Measurements from ENCODE around the gene ATXN10.

DNA sequence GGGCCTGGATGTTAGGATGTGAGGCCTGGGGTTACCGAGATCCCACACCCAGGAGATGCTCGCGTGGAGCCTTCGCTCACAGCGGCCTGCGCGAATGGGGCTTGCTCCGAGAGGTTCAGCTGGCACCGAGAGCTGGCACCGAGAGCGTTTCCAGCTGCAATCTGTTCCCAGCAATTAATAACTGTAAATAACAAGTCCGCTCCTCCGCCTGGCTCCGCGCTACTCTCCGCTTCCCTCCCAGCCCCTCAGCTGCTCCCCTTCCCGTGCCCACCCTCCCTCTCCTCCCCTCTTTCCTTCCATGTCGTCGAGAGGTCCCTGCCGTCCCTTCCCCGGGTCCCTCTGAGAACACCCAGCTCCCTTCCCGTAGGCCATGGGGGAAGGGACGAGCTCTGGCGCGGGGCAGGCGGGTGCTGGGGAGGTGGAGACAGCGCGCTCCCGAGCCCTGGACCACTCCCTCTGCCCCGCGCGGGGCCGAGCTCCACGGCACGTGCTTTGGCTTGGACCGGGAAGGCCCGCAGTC is 194.6 kb downstream of the ATXN10 start:
- TF ChIP-seq, protein P1, sequence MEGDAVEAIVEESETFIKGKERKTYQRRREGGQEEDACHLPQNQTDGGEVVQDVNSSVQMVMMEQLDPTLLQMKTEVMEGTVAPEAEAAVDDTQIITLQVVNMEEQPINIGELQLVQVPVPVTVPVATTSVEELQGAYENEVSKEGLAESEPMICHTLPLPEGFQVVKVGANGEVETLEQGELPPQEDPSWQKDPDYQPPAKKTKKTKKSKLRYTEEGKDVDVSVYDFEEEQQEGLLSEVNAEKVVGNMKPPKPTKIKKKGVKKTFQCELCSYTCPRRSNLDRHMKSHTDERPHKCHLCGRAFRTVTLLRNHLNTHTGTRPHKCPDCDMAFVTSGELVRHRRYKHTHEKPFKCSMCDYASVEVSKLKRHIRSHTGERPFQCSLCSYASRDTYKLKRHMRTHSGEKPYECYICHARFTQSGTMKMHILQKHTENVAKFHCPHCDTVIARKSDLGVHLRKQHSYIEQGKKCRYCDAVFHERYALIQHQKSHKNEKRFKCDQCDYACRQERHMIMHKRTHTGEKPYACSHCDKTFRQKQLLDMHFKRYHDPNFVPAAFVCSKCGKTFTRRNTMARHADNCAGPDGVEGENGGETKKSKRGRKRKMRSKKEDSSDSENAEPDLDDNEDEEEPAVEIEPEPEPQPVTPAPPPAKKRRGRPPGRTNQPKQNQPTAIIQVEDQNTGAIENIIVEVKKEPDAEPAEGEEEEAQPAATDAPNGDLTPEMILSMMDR (conservative IDR thresholded peaks at IDR 0.05): no peak
- TF ChIP-seq ZFX (IDR thresholded peaks at IDR 0.05): no peak
